H1 (cell line): ENCODE measurements around the gene GYS2. TPM values are rescaled to one million over a fixed set of nuclear protein-coding genes. Genes with fewer than 3 reads are reported as not detected.

Experiments
- ASH2L ChIP-seq: fragments of 200-600, 300-600 bp; sonication (generic); IDR thresholded peaks from one replicate; pipeline ENCODE4 v1.7.1; 2017; ENCODE audit warnings: low read length
- CHD2 ChIP-seq: IDR thresholded peaks from 2 replicates; pipeline ENCODE4 v1.6.1; 2012; ENCODE audit warnings: low read length, improper control_type of control experiment
- CTCF ChIP-seq, 3 experiments: IDR thresholded peaks; 1 replicate in 2 of 3; 2 replicates in 1 of 3; pipeline versions ENCODE4 v1.5.1 to v1.6.1; 2011; ENCODE audit warnings: low read length in 3 of 3, mild to moderate bottlenecking in 3 of 3, inconsistent platforms in 2 of 3, low read depth in 1 of 3, moderate library complexity in 1 of 3; ENCODE audit not compliant: insufficient read depth in 1 of 3; ENCODE audit errors: control extremely low read depth in 1 of 3
- POLR2AphosphoS5 ChIP-seq: IDR thresholded peaks from 2 replicates; pipeline ENCODE4 v1.6.1; 2011; ENCODE audit warnings: low read depth, low read length
- RFX5 ChIP-seq: IDR thresholded peaks from 2 replicates; pipeline ENCODE4 v1.6.1; 2011; ENCODE audit warnings: low read depth, low read length, improper control_type of control experiment, borderline replicate concordance
- SRF ChIP-seq: IDR thresholded peaks from 2 replicates; pipeline ENCODE4 v1.6.1; 2011; ENCODE audit warnings: mild to moderate bottlenecking, low read depth, low read length, moderate library complexity
- TAF1 ChIP-seq: IDR thresholded peaks from 2 replicates; pipeline ENCODE4 v1.6.1; 2011; ENCODE audit warnings: mild to moderate bottlenecking, low read depth, low read length
- polyA plus RNA-seq, 7 experiments: library from polyadenylated mRNA; depleted of rRNA in 3 of 7; stranded (reverse) in 5 of 7; unstranded in 2 of 7; fragments of >200 nt in 5 of 7; fragments of 200-250 nt in 2 of 7; gene quantifications; 1 replicate in 5 of 7; 2 replicates in 1 of 7; 4 replicates in 1 of 7; pipeline versions ENCODE4 v1.2.1 to v1.2.3, GENCODE V29; 2011 to 2013; ENCODE audit warnings: missing spikeins in 2 of 7, mixed read lengths in 2 of 7
- total RNA-seq: library from RNA; stranded (reverse); fragmentation: NEBNext Ultra II Directional; extraction: Animal tissue kit (Norgen Biotek cat#: 25700); gene quantifications from 2 replicates; pipeline ENCODE4 v1.2.1, GENCODE V29; 2021
- TF ChIP-seq, protein P1 (sequence below): fragments of 300-600 bp; sonication (generic); IDR thresholded peaks from 2 replicates; pipeline ENCODE4 v1.7.1; 2012; ENCODE audit warnings: low read length, moderate library complexity, mild to moderate bottlenecking, inconsistent platforms; ENCODE audit not compliant: insufficient replicate concordance

Gene GYS2
- total and polyA plus RNA-seq, 2 of the 8 experiments (the other 6 are each of a cell fraction or from before 2014, with no cell fraction given): not detected

GRCh38 chr12:21507849-21508248 lies 96.8 kb downstream of the GYS2 start (continued):
- TF ChIP-seq, protein P1, sequence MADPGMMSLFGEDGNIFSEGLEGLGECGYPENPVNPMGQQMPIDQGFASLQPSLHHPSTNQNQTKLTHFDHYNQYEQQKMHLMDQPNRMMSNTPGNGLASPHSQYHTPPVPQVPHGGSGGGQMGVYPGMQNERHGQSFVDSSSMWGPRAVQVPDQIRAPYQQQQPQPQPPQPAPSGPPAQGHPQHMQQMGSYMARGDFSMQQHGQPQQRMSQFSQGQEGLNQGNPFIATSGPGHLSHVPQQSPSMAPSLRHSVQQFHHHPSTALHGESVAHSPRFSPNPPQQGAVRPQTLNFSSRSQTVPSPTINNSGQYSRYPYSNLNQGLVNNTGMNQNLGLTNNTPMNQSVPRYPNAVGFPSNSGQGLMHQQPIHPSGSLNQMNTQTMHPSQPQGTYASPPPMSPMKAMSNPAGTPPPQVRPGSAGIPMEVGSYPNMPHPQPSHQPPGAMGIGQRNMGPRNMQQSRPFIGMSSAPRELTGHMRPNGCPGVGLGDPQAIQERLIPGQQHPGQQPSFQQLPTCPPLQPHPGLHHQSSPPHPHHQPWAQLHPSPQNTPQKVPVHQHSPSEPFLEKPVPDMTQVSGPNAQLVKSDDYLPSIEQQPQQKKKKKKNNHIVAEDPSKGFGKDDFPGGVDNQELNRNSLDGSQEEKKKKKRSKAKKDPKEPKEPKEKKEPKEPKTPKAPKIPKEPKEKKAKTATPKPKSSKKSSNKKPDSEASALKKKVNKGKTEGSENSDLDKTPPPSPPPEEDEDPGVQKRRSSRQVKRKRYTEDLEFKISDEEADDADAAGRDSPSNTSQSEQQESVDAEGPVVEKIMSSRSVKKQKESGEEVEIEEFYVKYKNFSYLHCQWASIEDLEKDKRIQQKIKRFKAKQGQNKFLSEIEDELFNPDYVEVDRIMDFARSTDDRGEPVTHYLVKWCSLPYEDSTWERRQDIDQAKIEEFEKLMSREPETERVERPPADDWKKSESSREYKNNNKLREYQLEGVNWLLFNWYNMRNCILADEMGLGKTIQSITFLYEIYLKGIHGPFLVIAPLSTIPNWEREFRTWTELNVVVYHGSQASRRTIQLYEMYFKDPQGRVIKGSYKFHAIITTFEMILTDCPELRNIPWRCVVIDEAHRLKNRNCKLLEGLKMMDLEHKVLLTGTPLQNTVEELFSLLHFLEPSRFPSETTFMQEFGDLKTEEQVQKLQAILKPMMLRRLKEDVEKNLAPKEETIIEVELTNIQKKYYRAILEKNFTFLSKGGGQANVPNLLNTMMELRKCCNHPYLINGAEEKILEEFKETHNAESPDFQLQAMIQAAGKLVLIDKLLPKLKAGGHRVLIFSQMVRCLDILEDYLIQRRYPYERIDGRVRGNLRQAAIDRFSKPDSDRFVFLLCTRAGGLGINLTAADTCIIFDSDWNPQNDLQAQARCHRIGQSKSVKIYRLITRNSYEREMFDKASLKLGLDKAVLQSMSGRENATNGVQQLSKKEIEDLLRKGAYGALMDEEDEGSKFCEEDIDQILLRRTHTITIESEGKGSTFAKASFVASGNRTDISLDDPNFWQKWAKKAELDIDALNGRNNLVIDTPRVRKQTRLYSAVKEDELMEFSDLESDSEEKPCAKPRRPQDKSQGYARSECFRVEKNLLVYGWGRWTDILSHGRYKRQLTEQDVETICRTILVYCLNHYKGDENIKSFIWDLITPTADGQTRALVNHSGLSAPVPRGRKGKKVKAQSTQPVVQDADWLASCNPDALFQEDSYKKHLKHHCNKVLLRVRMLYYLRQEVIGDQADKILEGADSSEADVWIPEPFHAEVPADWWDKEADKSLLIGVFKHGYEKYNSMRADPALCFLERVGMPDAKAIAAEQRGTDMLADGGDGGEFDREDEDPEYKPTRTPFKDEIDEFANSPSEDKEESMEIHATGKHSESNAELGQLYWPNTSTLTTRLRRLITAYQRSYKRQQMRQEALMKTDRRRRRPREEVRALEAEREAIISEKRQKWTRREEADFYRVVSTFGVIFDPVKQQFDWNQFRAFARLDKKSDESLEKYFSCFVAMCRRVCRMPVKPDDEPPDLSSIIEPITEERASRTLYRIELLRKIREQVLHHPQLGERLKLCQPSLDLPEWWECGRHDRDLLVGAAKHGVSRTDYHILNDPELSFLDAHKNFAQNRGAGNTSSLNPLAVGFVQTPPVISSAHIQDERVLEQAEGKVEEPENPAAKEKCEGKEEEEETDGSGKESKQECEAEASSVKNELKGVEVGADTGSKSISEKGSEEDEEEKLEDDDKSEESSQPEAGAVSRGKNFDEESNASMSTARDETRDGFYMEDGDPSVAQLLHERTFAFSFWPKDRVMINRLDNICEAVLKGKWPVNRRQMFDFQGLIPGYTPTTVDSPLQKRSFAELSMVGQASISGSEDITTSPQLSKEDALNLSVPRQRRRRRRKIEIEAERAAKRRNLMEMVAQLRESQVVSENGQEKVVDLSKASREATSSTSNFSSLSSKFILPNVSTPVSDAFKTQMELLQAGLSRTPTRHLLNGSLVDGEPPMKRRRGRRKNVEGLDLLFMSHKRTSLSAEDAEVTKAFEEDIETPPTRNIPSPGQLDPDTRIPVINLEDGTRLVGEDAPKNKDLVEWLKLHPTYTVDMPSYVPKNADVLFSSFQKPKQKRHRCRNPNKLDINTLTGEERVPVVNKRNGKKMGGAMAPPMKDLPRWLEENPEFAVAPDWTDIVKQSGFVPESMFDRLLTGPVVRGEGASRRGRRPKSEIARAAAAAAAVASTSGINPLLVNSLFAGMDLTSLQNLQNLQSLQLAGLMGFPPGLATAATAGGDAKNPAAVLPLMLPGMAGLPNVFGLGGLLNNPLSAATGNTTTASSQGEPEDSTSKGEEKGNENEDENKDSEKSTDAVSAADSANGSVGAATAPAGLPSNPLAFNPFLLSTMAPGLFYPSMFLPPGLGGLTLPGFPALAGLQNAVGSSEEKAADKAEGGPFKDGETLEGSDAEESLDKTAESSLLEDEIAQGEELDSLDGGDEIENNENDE: no peak
- TF ChIP-seq POLR2AphosphoS5 (no peak), CTCF (IDR thresholded peaks at IDR 0.05; ENCODE audit: control extremely low read depth in 1 of 3, insufficient read depth in 1 of 3, low read depth in 1 of 3, low read length in 3 of 3) (no peak), SRF (no peak), CHD2 (no peak), ASH2L (no peak), RFX5 (no peak), TAF1 (no peak)
